ENCODE results near the gene WHRN.

WHRN gene

GRCh38 chr9:114507726-114508125 is 2.5 kb upstream of the WHRN start:
- no peak overlapping the region for H3K4me3 ChIP-seq (replicated peaks; ENCODE audit: insufficient read depth, low read length)
- peaks cover 49% of the 10 kb centered on the region for H3K27me3 ChIP-seq (ENCODE audit: insufficient read depth, poor library complexity, severe bottlenecking)
- DNase-seq (ENCODE audit: low read depth in 1 of 2, low spot score in 1 of 2): peak in 1 of 2 experiments; percentile 16
- TF ChIP-seq CTCF (IDR thresholded peaks at IDR 0.05; ENCODE audit: insufficient read depth, low read length) (peak; percentile 65), POLR2AphosphoS5 (IDR thresholded peaks at IDR 0.05; ENCODE audit: low read depth) (no peak)
- no peak overlapping the region for H3K27ac ChIP-seq (replicated peaks)

- TF ChIP-seq SPI1 (IDR thresholded peaks at IDR 0.05; ENCODE audit: borderline replicate concordance, low read depth) (no peak), GABPA (IDR thresholded peaks at IDR 0.05; ENCODE audit: low read depth) (no peak), POLR2AphosphoS5 (IDR thresholded peaks at IDR 0.05; ENCODE audit: low read depth) (no peak)
- peaks cover 51% of the 10 kb centered on the region for H3K27me3 ChIP-seq (ENCODE audit: insufficient read depth, poor library complexity, severe bottlenecking)
- no peak for DNase-seq (ENCODE audit: low read depth in 1 of 2, low spot score in 1 of 2)
- H3K4me3 ChIP-seq (replicated peaks; ENCODE audit: insufficient read depth, low read length): no peak overlapping the region
- H3K27ac ChIP-seq (replicated peaks): no peak overlapping the region
Measured at GRCh38 chr9:114506082-114506390, 763 bp upstream of the WHRN start.

- Histone ChIP-seq H3K27ac (replicated peaks) (no peak overlapping the region), H3K4me3 (replicated peaks; ENCODE audit: insufficient read depth, low read length) (peak overlapping the region; percentile 45), H3K27me3 (ENCODE audit: insufficient read depth, poor library complexity, severe bottlenecking) (peaks cover 65% of the 10 kb centered on the region)
- no peak for DNase-seq (ENCODE audit: low read depth in 1 of 2, low spot score in 1 of 2)
- no peak for TF ChIP-seq GABPA (IDR thresholded peaks at IDR 0.05; ENCODE audit: low read depth)
Measured at GRCh38 chr9:114504341-114505186, 709 bp downstream of the WHRN start.

GRCh38 chr9:114503522-114504340 is 1.5 kb downstream of the WHRN start:
- TF ChIP-seq CTCF (IDR thresholded peaks at IDR 0.05; ENCODE audit: insufficient read depth, low read length): no peak
- TF ChIP-seq GABPA (IDR thresholded peaks at IDR 0.05; ENCODE audit: low read depth): no peak
- TF ChIP-seq SPI1 (IDR thresholded peaks at IDR 0.05; ENCODE audit: borderline replicate concordance, low read depth): no peak
- TF ChIP-seq POLR2AphosphoS5 (IDR thresholded peaks at IDR 0.05; ENCODE audit: low read depth): no peak
- no peak for TF ChIP-seq REST (IDR thresholded peaks at IDR 0.05; ENCODE audit: insufficient replicate concordance, low read depth)
- Histone ChIP-seq H3K27me3 (ENCODE audit: insufficient read depth, poor library complexity, severe bottlenecking) (peaks cover 60% of the 10 kb centered on the region), H3K27ac (replicated peaks) (no peak overlapping the region), H3K4me3 (replicated peaks; ENCODE audit: insufficient read depth, low read length) (no peak overlapping the region)
- DNase-seq (ENCODE audit: low read depth in 1 of 2, low spot score in 1 of 2): no peak

- TF ChIP-seq SPI1 (IDR thresholded peaks at IDR 0.05; ENCODE audit: borderline replicate concordance, low read depth) (no peak), REST (IDR thresholded peaks at IDR 0.05; ENCODE audit: insufficient replicate concordance, low read depth) (no peak), CTCF (IDR thresholded peaks at IDR 0.05; ENCODE audit: insufficient read depth, low read length) (no peak), GABPA (IDR thresholded peaks at IDR 0.05; ENCODE audit: low read depth) (no peak), POLR2AphosphoS5 (IDR thresholded peaks at IDR 0.05; ENCODE audit: low read depth) (no peak)
- DNase-seq (ENCODE audit: low read depth in 1 of 2, low spot score in 1 of 2): no peak
- Histone ChIP-seq H3K27me3 (ENCODE audit: insufficient read depth, poor library complexity, severe bottlenecking) (peaks cover 59% of the 10 kb centered on the region), H3K27ac (replicated peaks) (no peak overlapping the region), H3K4me3 (replicated peaks; ENCODE audit: insufficient read depth, low read length) (no peak overlapping the region)
Measured at GRCh38 chr9:114503009-114503408, 2.3 kb downstream of the WHRN start.
